GM12874 (cell line): ENCODE results near the gene RNGTT.

Experiments
- TF ChIP-seq, protein P1 (sequence below): IDR thresholded peaks from 2 replicates; pipeline ENCODE4 v1.5.1; 2011; ENCODE audit warnings: low read depth, mild to moderate bottlenecking, control low read depth, low read length, moderate library complexity; ENCODE audit not compliant: insufficient read depth

RNGTT gene

DNA sequence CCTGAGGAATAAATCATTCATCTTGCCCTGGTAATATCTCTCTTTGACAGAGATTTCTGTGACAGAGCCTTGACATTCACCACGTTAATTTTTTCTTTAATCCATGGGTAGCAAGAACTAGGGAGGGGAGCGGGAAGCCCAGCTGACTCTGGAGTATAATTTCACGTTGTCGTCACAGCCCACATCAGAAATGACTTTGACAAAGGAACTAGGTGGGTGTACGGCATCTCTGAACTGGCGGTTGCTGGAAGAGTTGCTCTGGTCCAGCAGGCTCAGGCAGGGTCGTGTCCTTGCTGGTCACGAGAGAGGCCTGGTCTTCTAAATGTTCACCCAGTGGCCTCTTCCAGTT, 400.2 kb downstream of the RNGTT start:
- TF ChIP-seq, protein P1, sequence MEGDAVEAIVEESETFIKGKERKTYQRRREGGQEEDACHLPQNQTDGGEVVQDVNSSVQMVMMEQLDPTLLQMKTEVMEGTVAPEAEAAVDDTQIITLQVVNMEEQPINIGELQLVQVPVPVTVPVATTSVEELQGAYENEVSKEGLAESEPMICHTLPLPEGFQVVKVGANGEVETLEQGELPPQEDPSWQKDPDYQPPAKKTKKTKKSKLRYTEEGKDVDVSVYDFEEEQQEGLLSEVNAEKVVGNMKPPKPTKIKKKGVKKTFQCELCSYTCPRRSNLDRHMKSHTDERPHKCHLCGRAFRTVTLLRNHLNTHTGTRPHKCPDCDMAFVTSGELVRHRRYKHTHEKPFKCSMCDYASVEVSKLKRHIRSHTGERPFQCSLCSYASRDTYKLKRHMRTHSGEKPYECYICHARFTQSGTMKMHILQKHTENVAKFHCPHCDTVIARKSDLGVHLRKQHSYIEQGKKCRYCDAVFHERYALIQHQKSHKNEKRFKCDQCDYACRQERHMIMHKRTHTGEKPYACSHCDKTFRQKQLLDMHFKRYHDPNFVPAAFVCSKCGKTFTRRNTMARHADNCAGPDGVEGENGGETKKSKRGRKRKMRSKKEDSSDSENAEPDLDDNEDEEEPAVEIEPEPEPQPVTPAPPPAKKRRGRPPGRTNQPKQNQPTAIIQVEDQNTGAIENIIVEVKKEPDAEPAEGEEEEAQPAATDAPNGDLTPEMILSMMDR: no peak

GRCh38 chr6:88562353-88563276, 400.8 kb downstream of the RNGTT start:
- TF ChIP-seq, protein P1: no peak

DNA sequence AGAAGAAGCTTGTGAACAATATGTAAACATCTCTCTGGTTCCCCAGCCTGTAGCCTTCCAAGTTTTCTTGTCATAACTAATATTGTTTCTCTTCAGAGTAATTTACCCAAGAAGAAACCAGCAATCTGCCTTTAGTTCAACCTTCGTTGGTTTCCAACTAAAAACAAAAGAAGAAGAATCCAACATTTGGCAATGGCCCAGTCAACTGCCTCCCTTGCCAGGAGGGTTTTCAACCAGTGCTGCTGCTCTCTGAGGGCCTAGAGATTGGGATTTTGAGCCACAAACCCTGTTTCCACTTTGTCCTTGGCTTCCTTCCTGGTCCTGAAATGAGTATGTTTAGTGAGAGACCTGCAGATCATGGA, 401.5 kb downstream of the RNGTT start:
- TF ChIP-seq, protein P1: no peak

GRCh38 chr6:88561034-88561953, 402.1 kb downstream of the RNGTT start:
- TF ChIP-seq, protein P1: no peak
